A673 (cell line): ENCODE data around the gene CA7. TPM values are rescaled to one million over a fixed set of nuclear protein-coding genes. Genes with fewer than 3 reads are reported as not detected.

ENCODE experiments used
- BruUV-seq: library from RNA; stranded (reverse); fragments of 400-500 nt; replicated peaks from 2 replicates; lab custom pipeline; 2021; lab: Mats Ljungman, UMichigan
- CTCF ChIA-PET: fragments of 300-600 bp; sonication (Branson Sonifier 250); formaldehyde crosslinking; loops from one replicate; lab custom pipeline; 2022; ENCODE audit warnings: antibody characterized with exemption; lab: Charles Lee
- POLR2A ChIA-PET: fragments of 300-600 bp; sonication (Branson Sonifier 250); formaldehyde crosslinking; loops from one replicate; lab custom pipeline; 2022; ENCODE audit warnings: antibody characterized with exemption; ENCODE audit not compliant: low non-redundant PET; lab: Charles Lee
- DNase-seq: peaks from one replicate; pipeline ENCODE4 v3.0.0-alpha.2; 2015; ENCODE audit warnings: low spot score
- H3K27ac ChIP-seq: fragments of 200-600 bp; sonication (generic); 2 replicates; pipeline ENCODE4 v1.5.1; 2016; ENCODE audit warnings: mixed run types, low read depth, mild to moderate bottlenecking, mixed read lengths, antibody characterized with exemption, low read length; ENCODE audit not compliant: poor library complexity, severe bottlenecking
- H3K27me3 ChIP-seq: fragments of 200-600 bp; sonication (generic); replicated peaks from 2 replicates; pipeline ENCODE4 v1.6.1; 2017; ENCODE audit warnings: mixed run types, low read depth, mild to moderate bottlenecking, mixed read lengths, antibody characterized with exemption, low read length; ENCODE audit not compliant: insufficient read depth, poor library complexity
- H3K36me3 ChIP-seq: fragments of 200-600 bp; sonication (generic); 2 replicates; pipeline ENCODE4 v1.6.1; 2016; ENCODE audit warnings: mixed run types, mild to moderate bottlenecking, mixed read lengths, antibody characterized with exemption, low read length; ENCODE audit not compliant: insufficient read depth, poor library complexity, severe bottlenecking
- H3K4me1 ChIP-seq: fragments of 200-600 bp; sonication (generic); 2 replicates; pipeline ENCODE4 v1.6.1; 2017; ENCODE audit warnings: mixed run types, mild to moderate bottlenecking, mixed read lengths, antibody characterized with exemption, low read length; ENCODE audit not compliant: insufficient read depth, poor library complexity, severe bottlenecking
- H3K4me3 ChIP-seq: fragments of 200-600 bp; sonication (generic); 2 replicates; pipeline ENCODE4 v1.5.1; 2016; ENCODE audit warnings: low read depth, mixed run types, mild to moderate bottlenecking, mixed read lengths, low read length; ENCODE audit not compliant: poor library complexity, severe bottlenecking
- H3K9me3 ChIP-seq: fragments of 200-600 bp; sonication (generic); 2 replicates; pipeline ENCODE4 v1.6.1; 2016; ENCODE audit warnings: mixed run types, low read depth, mild to moderate bottlenecking, mixed read lengths, antibody characterized with exemption, low read length; ENCODE audit not compliant: poor library complexity, severe bottlenecking
- EZH2 ChIP-seq: fragments of 200-600 bp; sonication (generic); IDR thresholded peaks from 2 replicates; pipeline ENCODE4 v1.6.1; 2017; ENCODE audit warnings: borderline replicate concordance, low read depth, mild to moderate bottlenecking, mixed read lengths, antibody characterized with exemption, low read length; ENCODE audit not compliant: poor library complexity, severe bottlenecking
- intact Hi-C: fragments of 100-400 bp; cut with micrococcal nuclease; formaldehyde crosslinking; loops from one replicate; pipeline ENCODE4 v1.10.0; 2022; ENCODE audit not compliant: unreplicated experiment
- total RNA-seq: library from RNA; stranded (reverse); gene quantifications from 2 replicates; pipeline ENCODE4 v1.2.3, GENCODE V29; 2021
- TF ChIP-seq, protein P1 (sequence below): fragments of 300-800, 200-600 bp; sonication (generic); conservative IDR thresholded peaks from 2 replicates; pipeline ENCODE4 v1.5.1; 2017; ENCODE audit warnings: low read depth, mild to moderate bottlenecking, antibody characterized with exemption, low read length, moderate library complexity, mixed read lengths

Gene CA7
- total RNA-seq, 1 experiment from 2014 or later = not detected

DNA sequence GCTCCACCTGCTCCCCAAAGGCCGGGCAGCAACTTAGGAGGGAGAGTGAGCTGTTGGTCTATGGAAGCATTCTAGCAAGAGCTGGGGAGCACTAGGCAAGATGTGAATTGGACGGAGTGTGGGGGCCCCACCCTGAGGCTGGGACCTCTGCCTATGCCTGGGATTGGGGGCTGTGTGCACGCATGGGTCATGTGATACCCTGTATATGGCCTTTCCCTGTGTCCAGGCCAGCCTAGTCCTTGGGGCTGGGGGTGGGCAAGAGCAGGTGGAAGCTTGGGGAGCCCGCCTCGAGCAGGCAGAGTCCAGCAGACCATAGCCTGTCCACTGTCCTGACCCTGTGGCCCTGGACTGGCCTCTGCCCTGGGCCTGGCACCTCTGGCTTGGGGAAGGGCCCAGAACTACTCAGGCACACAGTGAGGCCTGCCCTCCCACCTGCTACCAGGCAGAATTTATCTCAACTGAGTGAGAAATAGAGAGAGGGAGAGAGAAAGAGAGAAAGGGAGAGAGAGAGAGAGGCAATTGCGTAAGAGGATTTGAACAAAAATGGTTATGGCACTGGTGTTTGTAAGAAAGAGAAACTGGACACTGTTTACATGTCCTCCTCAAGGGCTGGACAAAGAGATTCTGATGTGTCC lies 55.2 kb downstream of the CA7 start:
- DNase-seq = no peak
- Histone ChIP-seq H3K4me1 (peaks cover 10% of the 10 kb centered on the region), H3K4me3 (no peak overlapping the region), H3K27ac (no peak overlapping the region), H3K9me3 (no peaks in the 10 kb centered on the region), H3K27me3 (no peaks in the 10 kb centered on the region), H3K36me3 (no peaks in the 10 kb centered on the region)
- CTCF ChIA-PET = no interaction called here
- POLR2A ChIA-PET = interaction anchor here (0.6 kb wide), 1 partner anchor 20 kb away, joined by 4 read pairs; no protein-coding TSS in a partner anchor
- BruUV-seq = no TSS peak
- TF ChIP-seq EZH2 = no peak
- TF ChIP-seq, protein P1, sequence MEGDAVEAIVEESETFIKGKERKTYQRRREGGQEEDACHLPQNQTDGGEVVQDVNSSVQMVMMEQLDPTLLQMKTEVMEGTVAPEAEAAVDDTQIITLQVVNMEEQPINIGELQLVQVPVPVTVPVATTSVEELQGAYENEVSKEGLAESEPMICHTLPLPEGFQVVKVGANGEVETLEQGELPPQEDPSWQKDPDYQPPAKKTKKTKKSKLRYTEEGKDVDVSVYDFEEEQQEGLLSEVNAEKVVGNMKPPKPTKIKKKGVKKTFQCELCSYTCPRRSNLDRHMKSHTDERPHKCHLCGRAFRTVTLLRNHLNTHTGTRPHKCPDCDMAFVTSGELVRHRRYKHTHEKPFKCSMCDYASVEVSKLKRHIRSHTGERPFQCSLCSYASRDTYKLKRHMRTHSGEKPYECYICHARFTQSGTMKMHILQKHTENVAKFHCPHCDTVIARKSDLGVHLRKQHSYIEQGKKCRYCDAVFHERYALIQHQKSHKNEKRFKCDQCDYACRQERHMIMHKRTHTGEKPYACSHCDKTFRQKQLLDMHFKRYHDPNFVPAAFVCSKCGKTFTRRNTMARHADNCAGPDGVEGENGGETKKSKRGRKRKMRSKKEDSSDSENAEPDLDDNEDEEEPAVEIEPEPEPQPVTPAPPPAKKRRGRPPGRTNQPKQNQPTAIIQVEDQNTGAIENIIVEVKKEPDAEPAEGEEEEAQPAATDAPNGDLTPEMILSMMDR = no peak
- intact Hi-C loops = loop anchor here (5.0 to 10.0 kb wide), 2 partner anchors 48 to 255 kb away; partner anchors contain the start of genes B3GNT9, FBXL8 and TRADD

DNA sequence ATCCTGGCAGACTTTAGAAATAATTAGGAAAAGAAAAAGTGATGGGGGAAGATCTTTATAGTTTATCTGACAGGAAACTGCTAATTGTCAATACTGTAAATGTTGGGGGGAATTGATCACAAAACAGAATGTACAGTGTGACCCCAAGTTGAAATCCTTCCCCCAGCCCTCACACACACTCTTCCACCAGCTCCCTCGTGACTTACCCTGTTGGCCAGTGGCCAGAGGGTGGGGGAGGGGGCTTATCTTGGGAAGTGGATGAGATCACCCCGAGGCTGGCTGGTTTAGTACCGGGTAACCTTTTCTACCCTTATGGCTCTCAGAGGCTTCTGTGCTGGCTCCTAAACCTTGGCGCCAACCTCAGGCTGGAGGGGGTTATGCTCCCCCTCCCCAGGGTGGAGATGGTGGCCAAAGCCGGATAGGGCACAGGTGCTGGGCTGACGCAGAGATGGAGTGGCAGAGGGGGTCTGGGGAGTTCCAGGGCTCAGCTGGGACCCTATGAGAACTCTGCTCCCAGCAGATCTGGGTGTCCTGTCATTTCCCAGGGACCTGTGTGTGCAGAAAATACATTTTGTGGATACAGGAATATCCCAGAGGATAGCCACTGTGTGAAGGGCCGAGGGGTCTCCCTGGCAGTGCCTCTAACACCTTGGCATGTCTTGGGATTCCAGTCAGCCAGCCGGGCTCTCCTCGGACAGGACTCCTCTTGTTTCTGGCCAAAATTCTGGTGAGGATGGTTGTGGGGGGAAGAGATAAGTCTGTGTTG lies 55.9 kb downstream of the CA7 start:
- no peaks in the 10 kb centered on the region for H3K36me3 ChIP-seq
- no peaks in the 10 kb centered on the region for H3K9me3 ChIP-seq
- H3K4me3 ChIP-seq = no peak overlapping the region
- H3K4me1 ChIP-seq = peaks cover 10% of the 10 kb centered on the region
- H3K27me3 ChIP-seq = no peaks in the 10 kb centered on the region
- ChIA-PET CTCF (no interaction called here), POLR2A (interaction anchor here (0.6 kb wide), 1 partner anchor 20 kb away, joined by 4 read pairs; no protein-coding TSS in a partner anchor)
- DNase-seq = peak; percentile 63
- intact Hi-C loops = loop anchor here (5.0 to 10.0 kb wide), 2 partner anchors 47 to 255 kb away; partner anchors contain the start of genes B3GNT9, FBXL8 and TRADD
- TF ChIP-seq, protein P1 = no peak
- TF ChIP-seq EZH2 = no peak
- no peak overlapping the region for H3K27ac ChIP-seq
- no TSS peak for BruUV-seq

DNA sequence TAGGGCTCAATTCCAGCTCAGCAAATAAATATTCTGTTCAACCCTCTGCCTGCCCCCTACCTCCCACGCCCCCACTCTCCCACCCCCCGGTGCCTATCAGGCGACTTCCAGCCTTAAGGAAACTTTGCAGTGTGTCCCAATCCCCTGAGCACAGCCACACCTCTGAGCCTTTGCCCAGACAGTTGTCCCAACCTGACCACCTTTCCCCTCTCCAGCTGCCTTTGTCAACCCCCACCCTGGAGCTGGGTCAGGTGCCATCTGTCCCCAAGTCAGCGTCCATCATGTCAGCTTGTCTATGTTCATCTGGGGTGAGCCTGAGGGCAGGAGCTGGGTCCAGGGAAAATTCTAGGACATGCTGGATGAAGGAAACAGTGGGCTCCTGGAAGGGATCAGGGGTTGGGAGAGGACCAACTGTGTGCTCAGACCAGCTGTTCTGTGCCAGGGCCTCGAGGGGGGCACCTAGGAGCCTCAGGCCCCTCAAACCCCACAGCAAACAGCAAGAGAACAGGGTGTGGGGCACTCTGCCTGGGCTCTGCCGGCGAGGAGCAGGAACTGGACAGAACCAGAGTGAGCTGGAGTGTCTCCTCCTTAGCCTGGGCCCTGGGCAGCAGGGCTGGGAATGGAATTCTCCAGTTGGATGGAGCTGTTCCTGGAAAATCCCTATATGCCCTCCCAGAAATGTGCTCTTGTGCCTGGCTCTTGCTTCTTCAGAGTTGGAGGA lies 56.7 kb downstream of the CA7 start:
- Histone ChIP-seq H3K4me1 (peaks cover 18% of the 10 kb centered on the region), H3K27me3 (no peaks in the 10 kb centered on the region), H3K4me3 (no peak overlapping the region), H3K9me3 (no peaks in the 10 kb centered on the region), H3K36me3 (no peaks in the 10 kb centered on the region), H3K27ac (no peak overlapping the region)
- BruUV-seq = no TSS peak
- CTCF ChIA-PET = no interaction called here
- TF ChIP-seq, protein P1 = no peak
- TF ChIP-seq EZH2 = no peak
- intact Hi-C loops = no loop called here
- POLR2A ChIA-PET = no interaction called here
- no peak for DNase-seq
